HEK293 (cell line): ENCODE measurements around the gene CDC20.

Experiments used
- CTCF ChIA-PET: fragments of 350-600 bp; formaldehyde crosslinking; extraction: SDS; loops from one replicate; lab custom pipeline; 2021; ENCODE audit warnings: antibody characterized with exemption; lab: Yijun Ruan, JAX
- POLR2A ChIA-PET: fragments of 300-600 bp; formaldehyde crosslinking; extraction: SDS; loops from one replicate; lab custom pipeline; 2020; ENCODE audit warnings: antibody characterized with exemption, inconsistent platforms; lab: Yijun Ruan, JAX
- H3K27ac ChIP-seq: fragments of 200-500 bp; sonication (Bioruptor generic); 2 replicates; pipeline ENCODE4 v1.5.1; 2014; ENCODE audit warnings: low read depth, low read length, control low read depth, inconsistent platforms; ENCODE audit errors: extremely low read depth
- H3K36me3 ChIP-seq, 2 experiments: fragments of 200-500 bp in 1 of 2; sonication (Bioruptor generic) in 1 of 2; 1 replicate in 1 of 2; 2 replicates in 1 of 2; pipeline ENCODE4 v1.5.1; 2014 to 2017; ENCODE audit warnings: inconsistent platforms in 2 of 2, low read length in 2 of 2; ENCODE audit not compliant: control insufficient read depth in 2 of 2, insufficient read depth in 1 of 2
- H3K4me1 ChIP-seq: fragments of 200-500 bp; sonication (Bioruptor generic); 2 replicates; pipeline ENCODE4 v1.5.1; 2014; ENCODE audit warnings: mild to moderate bottlenecking, low read length, inconsistent platforms; ENCODE audit not compliant: control insufficient read depth, insufficient read depth
- H3K4me3 ChIP-seq: 2 replicates; pipeline ENCODE4 v1.5.1; 2011; ENCODE audit warnings: low read depth, mild to moderate bottlenecking, control low read depth, low read length, moderate library complexity
- H3K9me3 ChIP-seq: fragments of 200-500 bp; sonication (Bioruptor generic); 2 replicates; pipeline ENCODE4 v1.5.1; 2014; ENCODE audit warnings: low read depth, low read length, inconsistent platforms; ENCODE audit not compliant: control insufficient read depth, insufficient read depth
- BCL11A ChIP-seq: fragments of 450-650 bp; formaldehyde crosslinking; IDR thresholded peaks from 2 replicates; pipeline ENCODE4 v1.5.1; 2016; ENCODE audit warnings: low read depth, missing biosample characterization, missing genetic modification characterization
- FEZF1 ChIP-seq: fragments of 450-650 bp; formaldehyde crosslinking; IDR thresholded peaks from 2 replicates; pipeline ENCODE4 v1.5.1; 2016; ENCODE audit warnings: missing biosample characterization, missing genetic modification characterization
- GLI2 ChIP-seq: fragments of 450-650 bp; formaldehyde crosslinking; IDR thresholded peaks from 2 replicates; pipeline ENCODE4; 2017; ENCODE audit warnings: missing biosample characterization, missing genetic modification characterization, low read depth, borderline replicate concordance
- GLIS1 ChIP-seq: fragments of 450-650 bp; formaldehyde crosslinking; IDR thresholded peaks from 2 replicates; pipeline ENCODE4 v1.5.1; 2016; ENCODE audit warnings: missing biosample characterization, missing genetic modification characterization
- IKZF3 ChIP-seq: fragments of 450-650 bp; IDR thresholded peaks from 2 replicates; pipeline ENCODE4 v1.5.0; 2018; ENCODE audit warnings: missing biosample characterization, mild to moderate bottlenecking, missing genetic modification characterization, moderate library complexity
- KLF1 ChIP-seq: fragments of 450-650 bp; formaldehyde crosslinking; IDR thresholded peaks from 2 replicates; pipeline ENCODE4 v1.5.1; 2016; ENCODE audit warnings: missing biosample characterization, missing genetic modification characterization
- KLF10 ChIP-seq: fragments of 450-650 bp; IDR thresholded peaks from 2 replicates; pipeline ENCODE4 v1.5.1; 2018; ENCODE audit warnings: missing biosample characterization, mild to moderate bottlenecking, missing genetic modification characterization
- KLF8 ChIP-seq: fragments of 450-650 bp; formaldehyde crosslinking; IDR thresholded peaks from 2 replicates; pipeline ENCODE4 v1.5.1; 2016; ENCODE audit warnings: missing biosample characterization, missing genetic modification characterization
- RBAK ChIP-seq: fragments of 450-650 bp; formaldehyde crosslinking; IDR thresholded peaks from 2 replicates; pipeline ENCODE4 v1.5.1; 2016; ENCODE audit warnings: missing biosample characterization, missing genetic modification characterization
- SP2 ChIP-seq: fragments of 450-650 bp; formaldehyde crosslinking; IDR thresholded peaks from 2 replicates; pipeline ENCODE4 v1.5.1; 2016; ENCODE audit warnings: missing biosample characterization, missing genetic modification characterization
- ZBTB1 ChIP-seq: fragments of 450-650 bp; formaldehyde crosslinking; IDR thresholded peaks from 2 replicates; pipeline ENCODE4 v1.5.1; 2016; ENCODE audit warnings: missing biosample characterization, missing genetic modification characterization
- ZBTB17 ChIP-seq: fragments of 450-650 bp; formaldehyde crosslinking; IDR thresholded peaks from 2 replicates; pipeline ENCODE4 v1.5.1; 2016; ENCODE audit warnings: missing biosample characterization, missing genetic modification characterization
- ZBTB21 ChIP-seq: fragments of 450-650 bp; formaldehyde crosslinking; IDR thresholded peaks from 2 replicates; pipeline ENCODE4 v1.5.1; 2017; ENCODE audit warnings: missing biosample characterization, missing genetic modification characterization
- ZBTB26 ChIP-seq: fragments of 450-650 bp; formaldehyde crosslinking; optimal IDR thresholded peaks from 2 replicates; pipeline ENCODE3; 2016; ENCODE audit warnings: missing biosample characterization, mild to moderate bottlenecking, missing genetic modification characterization
- ZFP37 ChIP-seq: fragments of 450-650 bp; formaldehyde crosslinking; IDR thresholded peaks from 2 replicates; pipeline ENCODE4 v1.5.1; 2016; ENCODE audit warnings: missing biosample characterization, missing genetic modification characterization
- ZNF112 ChIP-seq: fragments of 450-650 bp; formaldehyde crosslinking; IDR thresholded peaks from 2 replicates; pipeline ENCODE4 v1.5.0; 2017; ENCODE audit warnings: missing biosample characterization, missing genetic modification characterization
- ZNF121 ChIP-seq: fragments of 450-650 bp; formaldehyde crosslinking; IDR thresholded peaks from 2 replicates; pipeline ENCODE4 v1.5.1; 2016; ENCODE audit warnings: missing biosample characterization, missing genetic modification characterization
- ZNF133 ChIP-seq: fragments of 450-650 bp; formaldehyde crosslinking; IDR thresholded peaks from 2 replicates; pipeline ENCODE4 v1.5.1; 2016; ENCODE audit warnings: missing biosample characterization, missing genetic modification characterization
- ZNF302 ChIP-seq: fragments of 450-650 bp; formaldehyde crosslinking; IDR thresholded peaks from 2 replicates; pipeline ENCODE4 v1.5.1; 2016; ENCODE audit warnings: missing biosample characterization, missing genetic modification characterization, low read depth
- ZNF324 ChIP-seq: fragments of 450-650 bp; formaldehyde crosslinking; IDR thresholded peaks from 2 replicates; pipeline ENCODE4 v1.5.1; 2016; ENCODE audit warnings: missing biosample characterization, missing genetic modification characterization
- ZNF335 ChIP-seq: fragments of 450-650 bp; formaldehyde crosslinking; conservative IDR thresholded peaks from 2 replicates; pipeline ENCODE4 v1.5.1; 2016; ENCODE audit warnings: missing biosample characterization, missing genetic modification characterization
- ZNF350 ChIP-seq: fragments of 450-650 bp; formaldehyde crosslinking; IDR thresholded peaks from 2 replicates; pipeline ENCODE4 v1.5.0; 2017; ENCODE audit warnings: missing biosample characterization, mild to moderate bottlenecking, missing genetic modification characterization
- ZNF404 ChIP-seq: fragments of 450-650 bp; formaldehyde crosslinking; IDR thresholded peaks from 2 replicates; pipeline ENCODE4 v1.5.1; 2017; ENCODE audit warnings: missing biosample characterization, missing genetic modification characterization
- ZNF510 ChIP-seq: fragments of 450-650 bp; formaldehyde crosslinking; IDR thresholded peaks from 2 replicates; pipeline ENCODE4 v1.5.1; 2018; ENCODE audit warnings: mild to moderate bottlenecking, missing genetic modification characterization, missing biosample characterization; ENCODE audit not compliant: insufficient replicate concordance
- ZNF571 ChIP-seq: fragments of 450-650 bp; formaldehyde crosslinking; IDR thresholded peaks from 2 replicates; pipeline ENCODE4 v1.5.0; 2017; ENCODE audit warnings: missing biosample characterization, missing genetic modification characterization
- ZNF580 ChIP-seq: fragments of 450-650 bp; formaldehyde crosslinking; IDR thresholded peaks from 2 replicates; pipeline ENCODE4 v1.5.1; 2016; ENCODE audit warnings: missing biosample characterization, missing genetic modification characterization
- ZNF692 ChIP-seq: fragments of 450-650 bp; formaldehyde crosslinking; IDR thresholded peaks from 2 replicates; pipeline ENCODE4 v1.5.1; 2016; ENCODE audit warnings: missing biosample characterization, missing genetic modification characterization
- ZNF701 ChIP-seq: fragments of 450-650 bp; formaldehyde crosslinking; IDR thresholded peaks from 2 replicates; pipeline ENCODE4 v1.5.1; 2016; ENCODE audit warnings: missing biosample characterization, missing genetic modification characterization
- ZNF843 ChIP-seq: fragments of 450-650 bp; formaldehyde crosslinking; IDR thresholded peaks from 2 replicates; pipeline ENCODE4 v1.5.1; 2016; ENCODE audit warnings: missing biosample characterization, missing genetic modification characterization
- ZXDB ChIP-seq: fragments of 450-650 bp; formaldehyde crosslinking; IDR thresholded peaks from 2 replicates; pipeline ENCODE4 v1.5.1; 2016; ENCODE audit warnings: missing biosample characterization, missing genetic modification characterization
- TF ChIP-seq, protein P1 (sequence below): fragments of 450-650 bp; formaldehyde crosslinking; IDR thresholded peaks from 2 replicates; pipeline ENCODE4 v1.5.1; 2016; ENCODE audit warnings: missing biosample characterization, missing genetic modification characterization

CDC20 gene

DNA sequence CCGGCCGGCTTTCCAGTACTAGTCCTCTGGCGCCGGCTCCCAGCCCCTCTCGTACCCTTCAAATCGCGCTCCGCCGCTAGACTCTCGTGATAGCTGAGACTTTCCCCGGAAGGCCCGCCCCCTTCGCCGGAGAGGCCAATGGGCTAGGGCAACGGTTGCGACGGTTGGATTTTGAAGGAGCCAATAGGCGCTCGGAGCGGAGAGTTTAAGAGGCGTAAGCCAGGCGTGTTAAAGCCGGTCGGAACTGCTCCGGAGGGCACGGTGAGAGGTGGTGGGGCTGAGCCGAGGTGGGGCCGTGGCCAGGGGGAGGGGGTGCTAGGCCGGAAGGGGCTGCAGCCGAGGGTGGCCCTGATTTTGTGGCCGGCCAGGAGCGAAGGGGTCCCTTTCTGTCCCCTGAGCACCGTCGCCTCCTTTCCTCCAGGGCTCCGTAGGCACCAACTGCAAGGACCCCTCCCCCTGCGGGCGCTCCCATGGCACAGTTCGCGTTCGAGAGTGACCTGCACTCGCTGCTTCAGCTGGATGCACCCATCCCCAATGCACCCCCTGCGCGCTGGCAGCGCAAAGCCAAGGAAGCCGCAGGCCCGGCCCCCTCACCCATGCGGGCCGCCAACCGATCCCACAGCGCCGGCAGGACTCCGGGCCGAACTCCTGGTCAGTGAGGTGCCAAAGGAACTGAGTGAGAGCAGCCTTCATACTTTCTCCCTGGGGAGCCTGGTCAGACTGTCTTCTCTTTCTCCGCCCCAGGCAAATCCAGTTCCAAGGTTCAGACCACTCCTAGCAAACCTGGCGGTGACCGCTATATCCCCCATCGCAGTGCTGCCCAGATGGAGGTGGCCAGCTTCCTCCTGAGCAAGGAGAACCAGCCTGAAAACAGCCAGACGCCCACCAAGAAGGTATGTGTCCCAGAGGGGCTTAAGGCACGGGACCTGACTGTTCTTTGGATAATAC lies at the start of gene CDC20 (continued):
- TF ChIP-seq RBAK (no peak), ZNF404 (tag by site-specific recombination) (no peak), ZNF510 (tag by site-specific recombination) (no peak), ZNF121 (no peak), ZNF571 (tag by site-specific recombination) (no peak), ZNF843 (tag by site-specific recombination) (peak; percentile 11; the same call in 1 of the 2 replicates), ZBTB17 (no peak), ZNF112 (tag by site-specific recombination) (no peak), KLF8 (peak; percentile 48; the same call in 1 of the 2 replicates), ZNF302 (no peak), SP2 (tag by site-specific recombination) (peak; percentile 95), ZNF133 (tag by site-specific recombination) (no peak), ZFP37 (no peak), GLI2 (no peak), IKZF3 (tag by site-specific recombination) (no peak), BCL11A (tag by site-specific recombination) (no peak), ZNF350 (tag by site-specific recombination) (no peak), ZBTB26 (tag by site-specific recombination) (peak; percentile 45), ZNF701 (no peak)
- TF ChIP-seq, protein P1, sequence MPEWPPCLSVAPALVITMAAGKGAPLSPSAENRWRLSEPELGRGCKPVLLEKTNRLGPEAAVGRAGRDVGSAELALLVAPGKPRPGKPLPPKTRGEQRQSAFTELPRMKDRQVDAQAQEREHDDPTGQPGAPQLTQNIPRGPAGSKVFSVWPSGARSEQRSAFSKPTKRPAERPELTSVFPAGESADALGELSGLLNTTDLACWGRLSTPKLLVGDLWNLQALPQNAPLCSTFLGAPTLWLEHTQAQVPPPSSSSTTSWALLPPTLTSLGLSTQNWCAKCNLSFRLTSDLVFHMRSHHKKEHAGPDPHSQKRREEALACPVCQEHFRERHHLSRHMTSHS (tag by site-specific recombination), result no peak

- CTCF ChIA-PET, result interaction anchor here (1.3 kb wide), 1 partner anchor 105 kb away, joined by 4 read pairs; no protein-coding TSS in a partner anchor
- TF ChIP-seq ZNF580 (no peak), GLIS1 (tag by site-specific recombination) (peak; percentile 37; the same call in 1 of the 2 replicates)
- POLR2A ChIA-PET, result no interaction called here
Observed at GRCh38 chr1:43309405-43310025, 49.3 kb upstream of the CDC20 start.

DNA sequence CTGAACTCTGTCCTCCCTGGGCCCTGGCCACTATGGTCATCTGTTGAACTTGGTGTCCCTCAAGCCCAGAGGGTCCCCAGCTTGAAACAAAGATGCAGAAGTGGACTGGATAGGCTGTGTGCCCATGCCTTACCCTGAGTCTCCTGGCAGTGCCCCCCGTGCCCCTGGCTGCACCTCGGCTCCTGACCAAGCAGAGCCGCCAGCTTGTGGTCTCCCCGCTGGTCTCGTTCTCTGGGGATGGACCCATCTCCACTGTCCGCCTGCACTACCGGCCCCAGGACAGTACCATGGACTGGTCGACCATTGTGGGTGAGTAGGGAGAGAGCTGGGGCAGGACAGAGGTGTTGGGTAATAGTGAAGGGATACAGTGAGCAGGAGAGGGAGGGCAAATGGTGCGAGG lies 47.3 kb upstream of the CDC20 start:
- no peak overlapping the region for H3K4me3 ChIP-seq
- H3K4me1 ChIP-seq, result no peaks in the 10 kb centered on the region
- H3K9me3 ChIP-seq, result no peaks in the 10 kb centered on the region
- ChIA-PET POLR2A (no interaction called here), CTCF (interaction anchor here (0.7 kb wide), 1 partner anchor 103 kb away, joined by 3 read pairs; no protein-coding TSS in a partner anchor)
- no peaks in the 10 kb centered on the region for H3K36me3 ChIP-seq
- no peak overlapping the region for H3K27ac ChIP-seq
- TF ChIP-seq ZBTB21 (tag by site-specific recombination) (no peak), KLF10 (tag by site-specific recombination) (no peak), ZNF335 (tag by site-specific recombination) (no peak), ZXDB (tag by site-specific recombination) (no peak), ZBTB1 (tag by site-specific recombination) (no peak), KLF1 (no peak), ZNF692 (tag by site-specific recombination) (no peak), GLI2 (no peak), ZNF324 (tag by site-specific recombination) (no peak), FEZF1 (no peak), ZNF121 (no peak)

More at GRCh38 chr1:43309405-43310025, 49.3 kb upstream of the CDC20 start:
- no peaks in the 10 kb centered on the region for H3K9me3 ChIP-seq
- no peak overlapping the region for H3K4me3 ChIP-seq
- no peaks in the 10 kb centered on the region for H3K4me1 ChIP-seq
- H3K27ac ChIP-seq, result no peak overlapping the region
- H3K36me3 ChIP-seq, result no peaks in the 10 kb centered on the region
